MCF 10A (cell line): ENCODE measurements around the gene AGO3. TPM values are rescaled to one million over a fixed set of nuclear protein-coding genes. Genes with fewer than 3 reads are reported as not detected.
"Not testable (repeated sequence)": the region's sequence is repeated elsewhere in the genome, so short reads cannot be mapped to it uniquely, and the experiment has no call there.

ENCODE experiments used
- BruUV-seq: library from RNA; stranded (reverse); fragments of 400-500 nt; replicated peaks from 2 replicates; lab custom pipeline; 2021; lab: Mats Ljungman, UMichigan
- CTCF ChIA-PET: fragments of 300-600 bp; sonication (Branson Sonifier 250); formaldehyde crosslinking; extraction: SDS; loops from one replicate; lab custom pipeline; 2021; ENCODE audit warnings: antibody characterized with exemption, inconsistent platforms; lab: Yijun Ruan, JAX
- POLR2A ChIA-PET: fragments of 300-600, 350-650 bp; sonication (Branson Sonifier 250); formaldehyde crosslinking; extraction: SDS; loops from one replicate; lab custom pipeline; 2020; ENCODE audit warnings: antibody characterized with exemption, inconsistent platforms; lab: Yijun Ruan, JAX
- DNase-seq: peaks from one replicate; pipeline ENCODE4 v3.0.0-alpha.2; 2018; ENCODE audit not compliant: unreplicated experiment
- H3K27ac Mint-ChIP-seq: one replicate; pipeline ENCODE4 v1.8.0; 2022; ENCODE audit warnings: mild to moderate bottlenecking, low read depth, mixed read lengths; ENCODE audit not compliant: unreplicated experiment
- H3K27me3 Mint-ChIP-seq: one replicate; pipeline ENCODE4 v1.8.0; 2022; ENCODE audit warnings: mixed read lengths; ENCODE audit not compliant: insufficient read depth, unreplicated experiment
- H3K36me3 Mint-ChIP-seq: one replicate; pipeline ENCODE4 v1.8.0; 2022; ENCODE audit warnings: mild to moderate bottlenecking, moderate library complexity, mixed read lengths; ENCODE audit not compliant: insufficient read depth, unreplicated experiment
- H3K4me1 Mint-ChIP-seq: one replicate; pipeline ENCODE4 v1.8.0; 2022; ENCODE audit warnings: mixed read lengths; ENCODE audit not compliant: insufficient read depth, unreplicated experiment
- H3K4me3 Mint-ChIP-seq: one replicate; pipeline ENCODE4 v1.8.0; 2022; ENCODE audit warnings: mild to moderate bottlenecking, moderate library complexity, mixed read lengths; ENCODE audit not compliant: unreplicated experiment
- H3K9me3 Mint-ChIP-seq: one replicate; pipeline ENCODE4 v1.8.0; 2022; ENCODE audit warnings: mixed read lengths; ENCODE audit not compliant: unreplicated experiment
- intact Hi-C: fragments of 100-400 bp; cut with micrococcal nuclease; formaldehyde crosslinking; loops from 2 replicates; pipeline ENCODE4 v1.14.1; 2022
- total RNA-seq: library from RNA; stranded (reverse); gene quantifications from 2 replicates; pipeline ENCODE4 v1.2.3, GENCODE V29; 2022
- TF ChIP-seq, protein P1 (sequence below): fragments of 200-600 bp; IDR thresholded peaks from one replicate; pipeline ENCODE4 v1.8.0; 2022; ENCODE audit warnings: antibody characterized with exemption, mild to moderate bottlenecking; ENCODE audit not compliant: unreplicated experiment

AGO3 gene
- total RNA-seq, 1 experiment from 2014 or later, result 31.6 TPM

DNA sequence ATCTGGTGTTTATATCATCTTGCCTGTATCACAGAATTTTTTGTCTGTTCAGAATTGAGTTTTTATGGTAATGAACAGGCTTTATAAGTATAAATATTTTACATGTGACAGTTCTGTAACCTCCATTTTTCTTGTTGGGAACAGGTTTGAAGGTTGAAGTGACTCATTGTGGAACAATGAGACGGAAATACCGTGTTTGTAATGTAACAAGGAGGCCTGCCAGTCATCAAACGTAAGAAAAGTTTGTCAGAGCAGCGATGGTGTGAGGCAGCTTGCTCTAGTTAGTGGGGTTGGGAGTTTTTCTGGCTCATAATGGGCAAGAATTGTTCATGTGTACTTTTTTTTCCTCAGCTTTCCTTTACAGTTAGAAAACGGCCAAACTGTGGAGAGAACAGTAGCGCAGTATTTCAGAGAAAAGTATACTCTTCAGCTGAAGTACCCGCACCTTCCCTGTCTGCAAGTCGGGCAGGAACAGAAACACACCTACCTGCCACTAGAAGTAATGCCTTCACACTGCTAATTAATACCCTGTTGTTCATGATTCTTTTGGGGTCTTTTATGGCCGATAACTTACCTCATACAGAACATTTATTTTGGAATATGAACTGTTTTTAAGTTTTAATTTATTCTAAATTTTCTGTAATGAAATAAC lies 77.8 kb downstream of the AGO3 start:
- TF ChIP-seq, protein P1, sequence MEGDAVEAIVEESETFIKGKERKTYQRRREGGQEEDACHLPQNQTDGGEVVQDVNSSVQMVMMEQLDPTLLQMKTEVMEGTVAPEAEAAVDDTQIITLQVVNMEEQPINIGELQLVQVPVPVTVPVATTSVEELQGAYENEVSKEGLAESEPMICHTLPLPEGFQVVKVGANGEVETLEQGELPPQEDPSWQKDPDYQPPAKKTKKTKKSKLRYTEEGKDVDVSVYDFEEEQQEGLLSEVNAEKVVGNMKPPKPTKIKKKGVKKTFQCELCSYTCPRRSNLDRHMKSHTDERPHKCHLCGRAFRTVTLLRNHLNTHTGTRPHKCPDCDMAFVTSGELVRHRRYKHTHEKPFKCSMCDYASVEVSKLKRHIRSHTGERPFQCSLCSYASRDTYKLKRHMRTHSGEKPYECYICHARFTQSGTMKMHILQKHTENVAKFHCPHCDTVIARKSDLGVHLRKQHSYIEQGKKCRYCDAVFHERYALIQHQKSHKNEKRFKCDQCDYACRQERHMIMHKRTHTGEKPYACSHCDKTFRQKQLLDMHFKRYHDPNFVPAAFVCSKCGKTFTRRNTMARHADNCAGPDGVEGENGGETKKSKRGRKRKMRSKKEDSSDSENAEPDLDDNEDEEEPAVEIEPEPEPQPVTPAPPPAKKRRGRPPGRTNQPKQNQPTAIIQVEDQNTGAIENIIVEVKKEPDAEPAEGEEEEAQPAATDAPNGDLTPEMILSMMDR, result no peak
- peak overlapping the region; percentile 79 for H3K27ac Mint-ChIP-seq
- intact Hi-C loops, result no loop called here
- no peak overlapping the region for H3K4me3 Mint-ChIP-seq
- CTCF ChIA-PET, result interaction anchor here (0.6 to 1.1 kb wide), 3 partner anchors 9 to 180 kb away, joined by 3 to 5 read pairs (median 3); no protein-coding TSS in a partner anchor
- POLR2A ChIA-PET, result interaction anchor here (0.7 to 2.1 kb wide), 7 partner anchors 10 to 77 kb away, joined by 3 to 9 read pairs (median 3); partner anchors contain the start of gene AGO3
- peaks cover 46% of the 10 kb centered on the region for H3K36me3 Mint-ChIP-seq
- no peaks in the 10 kb centered on the region for H3K9me3 Mint-ChIP-seq
- H3K27me3 Mint-ChIP-seq, result no peaks in the 10 kb centered on the region
- no TSS peak for BruUV-seq
- peak; percentile 70 for DNase-seq
- peaks cover 7% of the 10 kb centered on the region for H3K4me1 Mint-ChIP-seq

DNA sequence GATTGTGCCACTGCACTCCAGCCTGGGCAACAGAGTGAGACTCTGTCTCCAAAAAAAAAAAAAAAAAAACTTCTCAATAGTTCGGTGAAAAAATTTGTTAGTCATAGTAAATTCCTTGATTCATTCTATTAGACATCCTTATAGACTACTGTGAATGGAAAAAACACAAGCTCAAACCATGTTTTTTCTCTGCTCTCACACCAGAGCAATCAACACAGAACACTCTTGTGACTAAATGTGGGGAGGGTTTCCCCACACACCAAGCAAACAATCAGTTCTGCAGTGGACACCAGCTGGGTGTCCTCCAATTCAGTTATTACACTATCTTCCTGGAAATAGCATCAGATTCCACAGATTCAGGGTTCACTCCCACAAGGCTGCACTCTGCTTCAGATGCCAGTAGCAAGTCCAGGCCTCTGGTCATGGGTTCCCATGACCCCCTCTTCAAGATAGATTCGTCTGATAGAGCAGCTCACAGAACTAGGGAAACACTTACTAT lies 83.9 kb downstream of the AGO3 start:
- TF ChIP-seq, protein P1, result no peak
- ChIA-PET CTCF (interaction anchor here (0.7 kb wide), 1 partner anchor 9 kb away, joined by 3 read pairs; no protein-coding TSS in a partner anchor), POLR2A (no interaction called here)
- no peak for DNase-seq
- H3K27me3 Mint-ChIP-seq, result no peaks in the 10 kb centered on the region
- H3K27ac Mint-ChIP-seq, result no peak overlapping the region
- no peaks in the 10 kb centered on the region for H3K4me1 Mint-ChIP-seq
- H3K9me3 Mint-ChIP-seq, result no peaks in the 10 kb centered on the region
- H3K36me3 Mint-ChIP-seq, result peaks cover 79% of the 10 kb centered on the region
- H3K4me3 Mint-ChIP-seq, result no peak overlapping the region
- no TSS peak for BruUV-seq
- intact Hi-C loops, result no loop called here

DNA sequence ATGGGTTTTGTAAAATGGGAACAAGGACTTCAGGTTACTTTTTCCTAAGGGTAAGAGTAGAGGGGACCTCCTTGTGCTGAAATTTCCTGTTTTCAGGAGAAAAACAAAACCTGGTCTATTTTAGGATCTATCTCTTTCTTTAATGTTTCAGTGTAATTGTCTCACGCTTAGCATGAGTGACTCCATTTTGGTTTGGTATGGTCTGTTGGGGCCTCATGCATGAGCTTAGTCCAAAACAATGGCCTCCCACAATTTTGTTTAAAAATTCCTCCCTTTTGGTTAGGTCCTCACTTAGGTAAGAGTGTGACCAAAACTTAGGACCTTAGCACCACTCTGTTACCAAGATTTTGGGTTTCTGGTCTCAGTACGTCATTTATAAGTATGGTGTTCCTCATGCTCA lies 85.8 kb downstream of the AGO3 start:
- Mint-ChIP-seq H3K36me3 (peaks cover 72% of the 10 kb centered on the region), H3K27me3 (no peaks in the 10 kb centered on the region), H3K9me3 (no peaks in the 10 kb centered on the region), H3K4me3 (no peak overlapping the region), H3K4me1 (no peaks in the 10 kb centered on the region), H3K27ac (no peak overlapping the region)
- POLR2A ChIA-PET, result no interaction called here
- CTCF ChIA-PET, result no interaction called here
- DNase-seq, result no peak
- intact Hi-C loops, result no loop called here
- no TSS peak for BruUV-seq
- TF ChIP-seq, protein P1, result no peak

DNA sequence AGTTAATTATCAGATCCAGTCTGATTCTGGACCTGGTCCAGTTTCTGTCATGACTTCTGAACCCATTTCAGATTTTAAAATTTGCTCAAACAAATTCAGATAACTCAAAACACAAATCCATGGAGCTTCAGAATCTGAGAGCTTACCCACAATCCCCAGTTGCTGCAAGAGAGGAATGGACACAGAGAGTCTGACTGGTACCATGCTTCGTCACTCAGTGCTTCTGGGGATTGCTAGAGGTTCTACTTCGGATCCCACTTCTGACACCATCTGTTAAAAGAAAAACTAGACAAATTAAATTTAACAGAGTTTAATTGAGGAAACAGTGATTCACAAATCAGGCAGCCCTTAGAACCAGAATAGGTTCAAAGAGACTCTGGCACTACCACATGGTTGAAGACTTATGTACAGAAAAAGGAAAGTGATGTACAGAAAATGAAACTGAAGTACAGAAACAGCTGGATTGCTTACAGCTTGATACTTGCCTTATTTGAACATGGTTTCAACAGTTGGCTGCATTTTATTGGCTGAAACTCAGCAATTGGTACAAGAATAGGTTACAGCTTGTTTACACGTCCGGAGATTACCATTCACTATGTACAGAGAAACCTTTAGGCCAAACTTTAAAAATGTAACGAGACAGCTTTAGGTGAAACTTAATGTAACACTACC lies 92.3 kb downstream of the AGO3 start:
- H3K4me1 Mint-ChIP-seq, result peaks cover 6% of the 10 kb centered on the region
- no TSS peak for BruUV-seq
- no peaks in the 10 kb centered on the region for H3K9me3 Mint-ChIP-seq
- H3K36me3 Mint-ChIP-seq, result peaks cover 69% of the 10 kb centered on the region
- intact Hi-C loops, result no loop called here
- CTCF ChIA-PET, result interaction anchor here (0.9 kb wide), 1 partner anchor 8 kb away, joined by 3 read pairs; no protein-coding TSS in a partner anchor
- DNase-seq, result no peak
- POLR2A ChIA-PET, result no interaction called here
- TF ChIP-seq, protein P1, result no peak
- no peak overlapping the region for H3K27ac Mint-ChIP-seq
- no peaks in the 10 kb centered on the region for H3K27me3 Mint-ChIP-seq
- H3K4me3 Mint-ChIP-seq, result no peak overlapping the region

DNA sequence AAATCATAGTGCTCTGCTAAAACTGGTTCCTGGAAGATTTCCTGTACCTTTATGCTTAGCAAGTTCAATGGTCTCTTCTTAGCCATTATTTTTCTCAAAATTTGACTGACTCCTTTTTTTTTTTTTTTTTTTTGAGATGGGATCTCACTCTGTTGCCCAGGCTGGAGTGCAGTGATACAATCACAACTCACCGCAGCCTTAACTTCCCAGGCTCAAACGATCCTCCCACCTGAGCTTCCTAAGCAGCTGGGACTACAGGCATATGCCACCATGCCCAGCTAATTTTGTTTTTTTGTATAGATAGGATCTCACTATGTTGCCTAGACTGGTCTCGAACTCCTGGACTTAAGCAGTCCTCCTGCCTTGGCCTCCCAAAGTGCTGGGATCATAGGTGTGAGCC lies 93.1 kb downstream of the AGO3 start:
- peaks cover 71% of the 10 kb centered on the region for H3K36me3 Mint-ChIP-seq
- H3K27me3 Mint-ChIP-seq, POLR2A ChIA-PET, H3K4me1 Mint-ChIP-seq, intact Hi-C loops, BruUV-seq, DNase-seq, H3K27ac Mint-ChIP-seq, H3K9me3 Mint-ChIP-seq, H3K4me3 Mint-ChIP-seq: not testable (repeated sequence)
- CTCF ChIA-PET, result interaction anchor here (0.7 to 0.9 kb wide), 2 partner anchors 9 to 23 kb away, joined by 3 read pairs; no protein-coding TSS in a partner anchor
